K562 (cell line): ENCODE measurements around the gene DNAAF3. TPM values are rescaled to one million over a fixed set of nuclear protein-coding genes. Genes with fewer than 3 reads are reported as not detected.
A peak's percentile ranks its signal among the peaks of the same experiment; 100 is the strongest.

Source experiments
- CXXC5 ChIP-seq: fragments of 250-450 bp; sonication (Bioruptor Pico); IDR thresholded peaks from 2 replicates; pipeline ENCODE4 v1.8.0; 2022; ENCODE audit warnings: inconsistent platforms, mild to moderate bottlenecking, moderate library complexity
- DMBX1 ChIP-seq: fragments of 250-450 bp; sonication (Bioruptor Pico); IDR thresholded peaks from 2 replicates; pipeline ENCODE4 v1.8.0; 2022; ENCODE audit warnings: inconsistent platforms, mild to moderate bottlenecking, moderate library complexity, borderline replicate concordance
- ELF2 ChIP-seq: fragments of 250-450 bp; sonication (Bioruptor Pico); IDR thresholded peaks from 2 replicates; pipeline ENCODE4 v1.5.0; 2021; ENCODE audit warnings: mild to moderate bottlenecking
- GTF2E2 ChIP-seq: fragments of 200-800 bp; sonication (Bioruptor generic); IDR thresholded peaks from 2 replicates; pipeline ENCODE4 v1.6.1; 2016; ENCODE audit warnings: missing genetic modification characterization, missing compliant biosample characterization
- KDM5B ChIP-seq: fragments of 200-600 bp; sonication (generic); IDR thresholded peaks from 2 replicates; pipeline ENCODE4 v1.6.1; 2012; ENCODE audit warnings: low read depth, mild to moderate bottlenecking, moderate library complexity, low read length, control low read depth, inconsistent platforms; ENCODE audit not compliant: insufficient replicate concordance
- MCM5 ChIP-seq: fragments of 450-650 bp; IDR thresholded peaks from 2 replicates; pipeline ENCODE4 v1.6.1; 2016; ENCODE audit warnings: low read depth
- NFE2 ChIP-seq: IDR thresholded peaks from 2 replicates; pipeline ENCODE4 v1.6.1; 2014; ENCODE audit warnings: antibody characterized with exemption, low read depth
- POLR2G ChIP-seq: fragments of 200-400 bp; formaldehyde crosslinking; IDR thresholded peaks from 2 replicates; pipeline ENCODE4 v1.6.1; 2017; ENCODE audit warnings: low read depth, mild to moderate bottlenecking, antibody characterized with exemption, low read length, moderate library complexity
- PYGO2 ChIP-seq: fragments of 450-650 bp; IDR thresholded peaks from 2 replicates; pipeline ENCODE4 v1.6.1; 2016; ENCODE audit warnings: mild to moderate bottlenecking, missing genetic modification characterization, moderate library complexity, missing compliant biosample characterization
- SMAD4 ChIP-seq: fragments of 250-450 bp; sonication (Bioruptor Pico); conservative IDR thresholded peaks from 2 replicates; pipeline ENCODE4 v1.8.0; 2021; ENCODE audit warnings: inconsistent platforms, mild to moderate bottlenecking, moderate library complexity
- U2AF1 ChIP-seq: fragments of 200-400 bp; formaldehyde crosslinking; optimal IDR thresholded peaks from 2 replicates; pipeline ENCODE3; 2017; ENCODE audit warnings: mild to moderate bottlenecking, low read depth, low read length, moderate library complexity
- ZNF184 ChIP-seq: sonication (generic); formaldehyde crosslinking; IDR thresholded peaks from 2 replicates; pipeline ENCODE4 v1.5.0; 2020; ENCODE audit warnings: missing genetic modification reagents
- ZNF584 ChIP-seq: fragments of 200-800 bp; sonication (Bioruptor generic); IDR thresholded peaks from 2 replicates; pipeline ENCODE4 v1.6.1; 2016; ENCODE audit warnings: low read depth, mild to moderate bottlenecking, missing genetic modification characterization, missing compliant biosample characterization
- polyA plus RNA-seq, 8 experiments: library from polyadenylated mRNA; depleted of rRNA in 4 of 8; stranded (reverse) in 5 of 8; unstranded in 3 of 8; fragments of >200 nt; fragmentation: Nextera tagmentation in 2 of 8; fragmentation: Illumina TruSeq in 1 of 8; extraction: Ambion mirVana in 2 of 8; extraction: Trizol in 1 of 8; gene quantifications; 2 replicates each; pipeline versions ENCODE4 v1.2.1 to v1.2.3, GENCODE V29; 2011 to 2014; ENCODE audit warnings: inconsistent platforms in 1 of 8, missing spikeins in 1 of 8
- total RNA-seq, 7 experiments: library from RNA; depleted of rRNA in 6 of 7; stranded (reverse); fragments of >200 nt in 6 of 7; fragmentation: Illumina TruSeq in 2 of 7; extraction: Trizol in 2 of 7; gene quantifications; 2 replicates each; pipeline versions ENCODE4 v1.2.1 to v1.2.3, GENCODE V29; 2011 to 2021; ENCODE audit warnings: low replicate concordance in 1 of 7
- TF ChIP-seq, protein P1 (sequence below), 3 experiments: IDR thresholded peaks in 2 of 3; conservative IDR thresholded peaks in 1 of 3; 2 replicates each; pipeline ENCODE4 v1.5.1; 2011 to 2012; ENCODE audit warnings: low read length in 3 of 3, mild to moderate bottlenecking in 3 of 3, control low read depth in 2 of 3, improper control_type of control experiment in 1 of 3, inconsistent platforms in 1 of 3, low read depth in 1 of 3, mixed read lengths in 1 of 3, moderate library complexity in 1 of 3; ENCODE audit not compliant: insufficient read depth in 2 of 3
- TF ChIP-seq, protein P2 (sequence below): fragments of 450-650 bp; IDR thresholded peaks from 2 replicates; pipeline ENCODE4 v1.6.1; 2016; ENCODE audit warnings: borderline replicate concordance
- TF ChIP-seq, protein P3 (sequence below): fragments of 250-450 bp; sonication (Bioruptor Pico); IDR thresholded peaks from 2 replicates; pipeline ENCODE4 v1.8.0; 2022; ENCODE audit warnings: moderate library complexity, mild to moderate bottlenecking, inconsistent platforms
- TF ChIP-seq, protein P4 (sequence below): fragments of 450-650 bp; formaldehyde crosslinking; IDR thresholded peaks from 2 replicates; pipeline ENCODE4 v1.4.0; 2020; ENCODE audit warnings: mild to moderate bottlenecking, moderate library complexity
- TF ChIP-seq, protein P5 (sequence below): fragments of 450-650 bp; formaldehyde crosslinking; conservative IDR thresholded peaks from 2 replicates; pipeline ENCODE4 v1.4.0; 2022; ENCODE audit warnings: mild to moderate bottlenecking, missing genetic modification characterization

The DNAAF3 gene
- total and polyA plus RNA-seq, 9 of the 15 experiments (the other 6 are each of a cell fraction or from before 2014, with no cell fraction given) = 21.6 to 61.5 (median 43.0) TPM

DNA sequence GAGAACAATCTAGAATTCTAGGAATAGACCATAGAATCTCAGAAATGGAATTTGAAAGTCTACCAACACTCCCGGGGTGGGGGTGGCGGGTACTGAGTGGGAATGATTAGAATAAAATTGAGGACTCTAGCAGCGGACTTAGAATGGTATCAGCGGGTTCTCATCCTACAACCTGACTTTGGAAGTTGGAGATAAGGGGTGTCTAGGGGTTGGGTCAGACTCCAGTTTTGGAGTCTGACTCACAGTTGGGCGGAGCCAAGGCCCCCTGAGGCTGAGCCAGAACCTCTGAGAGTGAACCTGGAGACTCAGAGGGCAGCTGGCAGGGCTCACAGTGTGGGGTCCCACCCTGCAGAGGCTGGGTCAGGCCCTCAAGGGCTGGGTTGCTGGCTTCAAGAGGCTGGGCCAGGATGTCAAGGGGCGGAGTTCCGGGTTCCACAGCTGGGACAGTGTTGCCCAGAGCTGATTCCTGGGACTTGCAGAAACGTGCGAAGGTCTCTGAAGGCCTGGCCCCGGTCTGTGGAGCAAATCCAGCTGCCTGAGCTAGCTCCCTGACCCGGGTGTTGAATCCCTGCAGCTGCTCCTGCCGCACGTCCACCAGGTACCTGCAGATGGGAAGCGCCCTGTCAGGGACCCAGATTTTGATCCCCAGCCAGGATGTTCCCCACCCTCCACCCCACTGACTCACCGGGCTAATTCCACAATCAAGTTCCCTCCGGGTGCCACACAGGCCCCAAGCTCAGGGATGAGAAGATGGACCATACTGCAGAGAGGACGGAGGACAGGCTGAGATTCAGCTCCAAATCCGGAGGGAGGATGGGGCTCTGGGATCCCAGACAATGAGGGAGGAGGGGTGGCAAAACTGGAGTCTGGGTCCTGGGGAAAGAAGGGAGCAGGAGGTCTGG lies 7.3 kb downstream of the DNAAF3 start (continued):
- TF ChIP-seq, protein P1, sequence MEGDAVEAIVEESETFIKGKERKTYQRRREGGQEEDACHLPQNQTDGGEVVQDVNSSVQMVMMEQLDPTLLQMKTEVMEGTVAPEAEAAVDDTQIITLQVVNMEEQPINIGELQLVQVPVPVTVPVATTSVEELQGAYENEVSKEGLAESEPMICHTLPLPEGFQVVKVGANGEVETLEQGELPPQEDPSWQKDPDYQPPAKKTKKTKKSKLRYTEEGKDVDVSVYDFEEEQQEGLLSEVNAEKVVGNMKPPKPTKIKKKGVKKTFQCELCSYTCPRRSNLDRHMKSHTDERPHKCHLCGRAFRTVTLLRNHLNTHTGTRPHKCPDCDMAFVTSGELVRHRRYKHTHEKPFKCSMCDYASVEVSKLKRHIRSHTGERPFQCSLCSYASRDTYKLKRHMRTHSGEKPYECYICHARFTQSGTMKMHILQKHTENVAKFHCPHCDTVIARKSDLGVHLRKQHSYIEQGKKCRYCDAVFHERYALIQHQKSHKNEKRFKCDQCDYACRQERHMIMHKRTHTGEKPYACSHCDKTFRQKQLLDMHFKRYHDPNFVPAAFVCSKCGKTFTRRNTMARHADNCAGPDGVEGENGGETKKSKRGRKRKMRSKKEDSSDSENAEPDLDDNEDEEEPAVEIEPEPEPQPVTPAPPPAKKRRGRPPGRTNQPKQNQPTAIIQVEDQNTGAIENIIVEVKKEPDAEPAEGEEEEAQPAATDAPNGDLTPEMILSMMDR (IDR thresholded peaks at IDR 0.05 in 2 of 3, conservative IDR thresholded peaks at IDR 0.05 in 1 of 3; ENCODE audit: insufficient read depth in 2 of 3, low read depth in 1 of 3, low read length in 3 of 3) = 0 out of 6 replicates have a peak, but pooled peaks of 1 of the 3 experiments have one; percentile 6
- TF ChIP-seq CXXC5 (peak; percentile 67), KDM5B (peak; percentile 72), ZNF184 (CRISPR knock-in tag) (no peak), ZNF584 (CRISPR knock-in tag) (no peak), SMAD4 (CRISPR knock-in tag) (peak; percentile 93), NFE2 (no peak; the same call in 1 of the 2 replicates), U2AF1 (no peak), ELF2 (CRISPR knock-in tag) (no peak), DMBX1 (CRISPR knock-in tag) (no peak), POLR2G (peak; percentile 91), GTF2E2 (tag) (no peak), MCM5 (no peak), PYGO2 (tag) (no peak)
- TF ChIP-seq, protein P2, sequence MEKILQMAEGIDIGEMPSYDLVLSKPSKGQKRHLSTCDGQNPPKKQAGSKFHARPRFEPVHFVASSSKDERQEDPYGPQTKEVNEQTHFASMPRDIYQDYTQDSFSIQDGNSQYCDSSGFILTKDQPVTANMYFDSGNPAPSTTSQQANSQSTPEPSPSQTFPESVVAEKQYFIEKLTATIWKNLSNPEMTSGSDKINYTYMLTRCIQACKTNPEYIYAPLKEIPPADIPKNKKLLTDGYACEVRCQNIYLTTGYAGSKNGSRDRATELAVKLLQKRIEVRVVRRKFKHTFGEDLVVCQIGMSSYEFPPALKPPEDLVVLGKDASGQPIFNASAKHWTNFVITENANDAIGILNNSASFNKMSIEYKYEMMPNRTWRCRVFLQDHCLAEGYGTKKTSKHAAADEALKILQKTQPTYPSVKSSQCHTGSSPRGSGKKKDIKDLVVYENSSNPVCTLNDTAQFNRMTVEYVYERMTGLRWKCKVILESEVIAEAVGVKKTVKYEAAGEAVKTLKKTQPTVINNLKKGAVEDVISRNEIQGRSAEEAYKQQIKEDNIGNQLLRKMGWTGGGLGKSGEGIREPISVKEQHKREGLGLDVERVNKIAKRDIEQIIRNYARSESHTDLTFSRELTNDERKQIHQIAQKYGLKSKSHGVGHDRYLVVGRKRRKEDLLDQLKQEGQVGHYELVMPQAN = no peak
- TF ChIP-seq, protein P3, sequence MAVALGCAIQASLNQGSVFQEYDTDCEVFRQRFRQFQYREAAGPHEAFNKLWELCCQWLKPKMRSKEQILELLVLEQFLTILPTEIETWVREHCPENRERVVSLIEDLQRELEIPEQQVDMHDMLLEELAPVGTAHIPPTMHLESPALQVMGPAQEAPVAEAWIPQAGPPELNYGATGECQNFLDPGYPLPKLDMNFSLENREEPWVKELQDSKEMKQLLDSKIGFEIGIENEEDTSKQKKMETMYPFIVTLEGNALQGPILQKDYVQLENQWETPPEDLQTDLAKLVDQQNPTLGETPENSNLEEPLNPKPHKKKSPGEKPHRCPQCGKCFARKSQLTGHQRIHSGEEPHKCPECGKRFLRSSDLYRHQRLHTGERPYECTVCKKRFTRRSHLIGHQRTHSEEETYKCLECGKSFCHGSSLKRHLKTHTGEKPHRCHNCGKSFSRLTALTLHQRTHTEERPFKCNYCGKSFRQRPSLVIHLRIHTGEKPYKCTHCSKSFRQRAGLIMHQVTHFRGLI = no peak
- TF ChIP-seq, protein P4, sequence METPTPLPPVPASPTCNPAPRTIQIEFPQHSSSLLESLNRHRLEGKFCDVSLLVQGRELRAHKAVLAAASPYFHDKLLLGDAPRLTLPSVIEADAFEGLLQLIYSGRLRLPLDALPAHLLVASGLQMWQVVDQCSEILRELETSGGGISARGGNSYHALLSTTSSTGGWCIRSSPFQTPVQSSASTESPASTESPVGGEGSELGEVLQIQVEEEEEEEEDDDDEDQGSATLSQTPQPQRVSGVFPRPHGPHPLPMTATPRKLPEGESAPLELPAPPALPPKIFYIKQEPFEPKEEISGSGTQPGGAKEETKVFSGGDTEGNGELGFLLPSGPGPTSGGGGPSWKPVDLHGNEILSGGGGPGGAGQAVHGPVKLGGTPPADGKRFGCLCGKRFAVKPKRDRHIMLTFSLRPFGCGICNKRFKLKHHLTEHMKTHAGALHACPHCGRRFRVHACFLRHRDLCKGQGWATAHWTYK = no peak
- TF ChIP-seq, protein P5, sequence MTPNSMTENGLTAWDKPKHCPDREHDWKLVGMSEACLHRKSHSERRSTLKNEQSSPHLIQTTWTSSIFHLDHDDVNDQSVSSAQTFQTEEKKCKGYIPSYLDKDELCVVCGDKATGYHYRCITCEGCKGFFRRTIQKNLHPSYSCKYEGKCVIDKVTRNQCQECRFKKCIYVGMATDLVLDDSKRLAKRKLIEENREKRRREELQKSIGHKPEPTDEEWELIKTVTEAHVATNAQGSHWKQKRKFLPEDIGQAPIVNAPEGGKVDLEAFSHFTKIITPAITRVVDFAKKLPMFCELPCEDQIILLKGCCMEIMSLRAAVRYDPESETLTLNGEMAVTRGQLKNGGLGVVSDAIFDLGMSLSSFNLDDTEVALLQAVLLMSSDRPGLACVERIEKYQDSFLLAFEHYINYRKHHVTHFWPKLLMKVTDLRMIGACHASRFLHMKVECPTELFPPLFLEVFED (CRISPR knock-in tag) = no peak
